Measurements from ENCODE around the gene ORC4. TPM values are rescaled to one million over a fixed set of nuclear protein-coding genes. Genes with fewer than 3 reads are reported as not detected.

The ORC4 gene
- polyA plus RNA-seq, 1 experiment = 12.7 TPM

DNA sequence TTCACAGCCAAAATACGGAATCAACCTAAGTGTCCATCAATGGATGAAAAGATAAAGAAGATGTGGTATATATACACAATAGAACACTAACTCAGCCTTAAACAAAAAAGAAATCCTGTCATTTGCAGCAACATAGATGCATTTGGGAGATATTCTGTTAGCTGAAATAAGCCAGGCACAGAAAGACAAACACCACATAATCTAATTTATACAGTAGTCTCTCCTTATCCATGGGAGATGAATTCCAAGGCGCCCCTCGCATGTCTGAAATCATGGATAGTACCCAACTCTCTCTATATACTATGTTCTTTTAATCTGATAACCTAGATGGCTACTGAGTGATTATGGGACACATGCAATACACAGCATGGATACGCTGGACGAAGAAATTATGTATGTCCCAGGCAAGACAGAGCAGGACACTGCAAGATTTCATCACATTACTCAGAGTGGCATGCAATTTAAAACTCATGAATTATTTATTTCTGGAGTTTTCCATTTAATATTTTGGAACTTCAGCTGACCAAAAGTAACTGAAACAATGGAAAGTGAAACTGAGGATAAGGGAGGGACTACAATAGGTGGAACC is 39.5 kb downstream of the ORC4 start:
- no peaks in the 10 kb centered on the region for H3K36me3 ChIP-seq (ENCODE audit: control insufficient read depth, insufficient read depth, low read length)
- no peak overlapping the region for H3K4me3 ChIP-seq (ENCODE audit: low read depth, low read length)
- CTCF ChIA-PET = no interaction called here
- TF ChIP-seq CTCF (IDR thresholded peaks at IDR 0.05; ENCODE audit: insufficient read depth, low read depth, low read length) = no peak
- no peak for DNase-seq (ENCODE audit: low read depth)
- H3K27me3 ChIP-seq (ENCODE audit: control insufficient read depth, insufficient read depth, low read length) = no peaks in the 10 kb centered on the region
- POLR2A ChIA-PET = no interaction called here

GRCh38 chr2:147977679-147978078 is 42.9 kb downstream of the ORC4 start:
- H3K36me3 ChIP-seq (ENCODE audit: control insufficient read depth, insufficient read depth, low read length) = no peaks in the 10 kb centered on the region
- ChIA-PET CTCF (interaction anchor here (1.0 to 1.1 kb wide), 2 partner anchors 28 to 1013 kb away, joined by 3 read pairs; no protein-coding TSS in a partner anchor), POLR2A (no interaction called here)
- no peaks in the 10 kb centered on the region for H3K27me3 ChIP-seq (ENCODE audit: control insufficient read depth, insufficient read depth, low read length)
- no peak overlapping the region for H3K4me3 ChIP-seq (ENCODE audit: low read depth, low read length)
- DNase-seq (ENCODE audit: low read depth) = no peak
- no peak for TF ChIP-seq CTCF (IDR thresholded peaks at IDR 0.05; ENCODE audit: insufficient read depth, low read depth, low read length)

- Histone ChIP-seq H3K36me3 (ENCODE audit: control insufficient read depth, insufficient read depth, low read length) (no peaks in the 10 kb centered on the region), H3K4me3 (ENCODE audit: low read depth, low read length) (no peak overlapping the region), H3K27me3 (ENCODE audit: control insufficient read depth, insufficient read depth, low read length) (no peaks in the 10 kb centered on the region)
- TF ChIP-seq CTCF (IDR thresholded peaks at IDR 0.05; ENCODE audit: insufficient read depth, low read depth, low read length) = no peak
- ChIA-PET POLR2A (no interaction called here), CTCF (no interaction called here)
- DNase-seq (ENCODE audit: low read depth) = no peak
These were observed 44.4 kb downstream of the ORC4 start for GRCh38 chr2:147976102-147976501.

DNA sequence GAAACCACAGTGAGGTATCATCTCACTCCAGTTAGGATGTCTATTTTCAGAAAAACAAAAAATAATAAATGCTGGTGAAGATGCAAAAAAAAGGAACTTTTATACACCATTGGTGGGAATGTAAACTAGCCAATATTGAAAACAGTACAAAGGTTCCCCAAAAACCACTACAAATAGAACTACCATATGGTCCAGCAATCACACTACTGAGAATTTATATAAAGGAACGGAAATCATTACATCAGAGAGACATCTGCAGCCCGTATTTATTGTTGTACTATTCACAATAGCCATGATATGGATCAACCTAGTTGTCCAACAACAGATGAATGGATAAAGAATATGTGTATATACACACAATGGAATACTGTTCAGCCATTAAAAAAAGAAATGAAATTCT is 52.0 kb downstream of the ORC4 start:
- TF ChIP-seq CTCF (IDR thresholded peaks at IDR 0.05; ENCODE audit: insufficient read depth, low read depth, low read length) = no peak
- no peak for DNase-seq (ENCODE audit: low read depth)
- H3K36me3 ChIP-seq (ENCODE audit: control insufficient read depth, insufficient read depth, low read length) = no peaks in the 10 kb centered on the region
- POLR2A ChIA-PET = no interaction called here
- CTCF ChIA-PET = no interaction called here
- no peak overlapping the region for H3K4me3 ChIP-seq (ENCODE audit: low read depth, low read length)
- no peaks in the 10 kb centered on the region for H3K27me3 ChIP-seq (ENCODE audit: control insufficient read depth, insufficient read depth, low read length)

- DNase-seq (ENCODE audit: low read depth) = no peak
- Histone ChIP-seq H3K27me3 (ENCODE audit: control insufficient read depth, insufficient read depth, low read length) (no peaks in the 10 kb centered on the region), H3K36me3 (ENCODE audit: control insufficient read depth, insufficient read depth, low read length) (peaks cover 3% of the 10 kb centered on the region; the same call in 1 of the 2 replicates), H3K4me3 (ENCODE audit: low read depth, low read length) (no peak overlapping the region)
- TF ChIP-seq CTCF (IDR thresholded peaks at IDR 0.05; ENCODE audit: insufficient read depth, low read depth, low read length) = no peak
- ChIA-PET POLR2A (no interaction called here), CTCF (no interaction called here)
These were observed 68.4 kb downstream of the ORC4 start for GRCh38 chr2:147952118-147952517.

All from BJ (cell line).